HG03565 (cell line): Measurements from ENCODE around the gene SPANXA2.
"Not testable (repeated sequence)": the region's sequence is repeated elsewhere in the genome, so short reads cannot be mapped to it uniquely, and the experiment has no call there.

ENCODE experiments used
- ATAC-seq: cut with Tn5 transposase; IDR thresholded peaks from one replicate; pipeline ENCODE4 v1.9.1; 2021; ENCODE audit warnings: mild to moderate bottlenecking, moderate library complexity; ENCODE audit not compliant: unreplicated experiment

SPANXA2 gene, protein sequence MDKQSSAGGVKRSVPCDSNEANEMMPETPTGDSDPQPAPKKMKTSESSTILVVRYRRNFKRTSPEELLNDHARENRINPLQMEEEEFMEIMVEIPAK

DNA sequence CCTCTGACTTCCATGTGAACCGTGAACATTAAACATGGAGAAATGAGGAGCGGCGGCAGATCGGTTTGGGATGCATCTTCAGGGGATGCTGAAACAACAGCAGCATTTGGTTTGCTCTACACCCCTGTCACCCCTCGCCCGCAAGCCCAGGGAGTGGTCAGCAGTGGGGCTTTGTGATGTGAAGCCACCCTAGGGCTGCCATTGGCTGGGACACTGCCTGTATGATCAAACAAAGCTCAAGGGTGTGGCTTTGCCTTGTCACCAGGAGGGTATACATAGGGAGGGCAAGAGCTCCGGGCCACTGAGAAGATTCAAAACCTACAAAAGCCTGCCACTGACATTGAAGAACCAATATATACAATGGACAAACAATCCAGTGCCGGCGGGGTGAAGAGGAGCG lies at the start of gene SPANXA2:
SPANXA2 (plus strand) TSS at position 301 of the 400 bp plus-strand sequence; CDS start at position 361, 60 bp downstream.
- ATAC-seq: not testable (repeated sequence)

DNA sequence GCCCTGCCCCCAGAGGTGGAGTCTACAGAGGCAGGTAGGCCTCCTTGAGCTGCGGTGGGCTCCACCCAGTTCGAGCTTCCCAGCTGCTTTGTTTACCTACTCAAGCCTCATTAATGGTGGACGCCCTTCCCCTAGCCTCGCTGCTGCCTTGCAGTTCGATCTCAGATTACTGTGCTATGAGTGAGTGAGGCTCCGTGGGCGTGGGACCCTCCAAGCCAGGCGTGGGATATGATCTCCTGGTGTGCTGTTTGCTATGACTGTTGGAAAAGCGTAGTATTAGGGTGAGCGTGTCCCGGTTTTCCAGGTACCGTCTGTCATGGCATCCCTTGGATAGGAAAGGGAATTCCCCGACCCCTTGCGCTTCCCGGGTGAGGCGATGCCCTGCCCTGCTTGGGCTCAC lies 47.0 kb upstream of the SPANXA2 start:
- not testable (repeated sequence) for ATAC-seq

- not testable (repeated sequence) for ATAC-seq
Measured at GRCh38 chrX:141584638-141585037, 4.9 kb upstream of the SPANXA2 start, which contains the start of gene SPANXA1. TSS of gene SPANXA1 (minus strand) at chrX:141584738. CDS start at chrX:141584678, 60 bp downstream.

DNA sequence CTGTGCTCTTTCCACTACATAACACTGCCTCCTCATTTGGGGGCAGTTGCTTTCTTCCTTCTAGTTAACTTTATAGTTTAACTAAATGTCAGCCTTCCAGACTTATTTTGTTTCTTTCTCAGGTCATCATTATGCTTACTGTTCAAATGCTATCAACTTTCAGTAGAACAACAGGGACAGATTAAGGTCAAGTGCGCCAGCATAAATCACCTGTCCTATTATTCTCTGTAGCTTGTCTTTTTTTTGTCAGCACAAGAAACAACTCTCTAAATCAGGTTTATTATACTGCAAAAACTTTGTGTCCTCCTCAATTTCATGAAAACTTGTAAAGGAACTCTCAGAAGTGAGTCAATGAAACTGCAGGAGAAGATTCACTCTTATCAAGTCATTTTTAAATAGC lies 19.6 kb downstream of the SPANXA2 start:
- no peak for ATAC-seq

GRCh38 chrX:141619336-141619735 lies 29.8 kb downstream of the SPANXA2 start:
- no peak for ATAC-seq

GRCh38 chrX:141632124-141632523 lies 42.6 kb downstream of the SPANXA2 start:
- ATAC-seq: no peak

- no peak for ATAC-seq
Measured at GRCh38 chrX:141638550-141638949, 49.0 kb downstream of the SPANXA2 start.
